K562 (cell line): ENCODE data around the gene PYHIN1. TPM values are rescaled to one million over a fixed set of nuclear protein-coding genes. Genes with fewer than 3 reads are reported as not detected.

ENCODE experiments used
- ATAC-seq: fragments of 200-7000 bp; cut with Tn5 transposase; 3 replicates; pipeline ENCODE4 v1.9.1; 2020; ENCODE audit warnings: moderate library complexity
- BruUV-seq: library from RNA; stranded (reverse); fragments of 400-500 nt; replicated peaks from 2 replicates; lab custom pipeline; 2021; lab: Mats Ljungman, UMichigan
- CTCF ChIA-PET: fragments of 300-600 bp; formaldehyde crosslinking; extraction: SDS; loops from one replicate; lab custom pipeline; 2021; ENCODE audit warnings: low intra/inter-chr PET ratio; lab: Yijun Ruan, JAX
- POLR2A ChIA-PET: fragments of 300-600, 350-650 bp; sonication (Branson Sonifier 250); formaldehyde crosslinking; extraction: SDS; loops from one replicate; lab custom pipeline; 2021; ENCODE audit warnings: antibody characterized with exemption, inconsistent platforms; lab: Yijun Ruan, JAX
- DNase-seq, 4 experiments: peaks; one replicate each; pipeline versions ENCODE4 v3.0.0 to v3.0.0-alpha.2; 2011 to 2018; ENCODE audit warnings: low spot score in 3 of 4, mixed read lengths in 3 of 4; ENCODE audit errors: extremely low read depth in 1 of 4
- FAIRE-seq: peaks from 2 replicates; lab custom pipeline; 2011; peaks lifted over from hg19 to GRCh38; lab: Jason Lieb, UNC
- H2AFZ ChIP-seq: 2 replicates; pipeline ENCODE4 v1.6.0; 2011; ENCODE audit warnings: low read depth, low read length, control low read depth, inconsistent platforms
- H3K27ac ChIP-seq: fragments of 200-600 bp; 3 replicates; pipeline ENCODE4 v1.8.0; 2011; ENCODE audit warnings: low read depth, mild to moderate bottlenecking, control low read depth, inconsistent platforms, low read length, moderate library complexity, mixed read lengths; ENCODE audit errors: extremely low read depth
- H3K27me3 ChIP-seq, 2 experiments: fragments of 300-600 bp in 1 of 2; 2 replicates in 1 of 2; 3 replicates in 1 of 2; pipeline versions ENCODE4 v1.6.0 to v1.8.0; 2011; ENCODE audit warnings: inconsistent platforms in 2 of 2, low read length in 2 of 2, mild to moderate bottlenecking in 1 of 2, mixed read lengths in 1 of 2, moderate library complexity in 1 of 2; ENCODE audit not compliant: control insufficient read depth in 2 of 2, insufficient read depth in 2 of 2
- H3K36me3 ChIP-seq: fragments of 300-600 bp; 3 replicates; pipeline ENCODE4 v1.8.0; 2011; ENCODE audit warnings: mild to moderate bottlenecking, low read length, inconsistent platforms; ENCODE audit not compliant: control insufficient read depth, insufficient read depth
- H3K4me1 ChIP-seq, 2 experiments: fragments of 200-600 bp in 1 of 2; replicated peaks in 1 of 2; 2 replicates in 1 of 2; 3 replicates in 1 of 2; pipeline versions ENCODE4 v1.5.1 to v1.8.0; 2011; ENCODE audit warnings: inconsistent platforms in 2 of 2, low read length in 2 of 2, mild to moderate bottlenecking in 1 of 2, mixed read lengths in 1 of 2, moderate library complexity in 1 of 2; ENCODE audit not compliant: control insufficient read depth in 2 of 2, insufficient read depth in 2 of 2
- H3K4me2 ChIP-seq: 2 replicates; pipeline ENCODE4 v1.6.1; 2011; ENCODE audit warnings: low read length, control low read depth, inconsistent platforms, mixed read lengths; ENCODE audit not compliant: insufficient read depth
- H3K4me3 ChIP-seq: fragments of 200-600 bp; sonication (generic), shearing (Covaris generic); 2 replicates; pipeline ENCODE4 v1.5.1; 2016; ENCODE audit warnings: control low read depth, inconsistent platforms
- H3K79me2 ChIP-seq: fragments of 200-600 bp; 3 replicates; pipeline ENCODE4 v1.8.0; 2011; ENCODE audit warnings: low read length, inconsistent platforms; ENCODE audit not compliant: control insufficient read depth, insufficient read depth
- H3K9ac ChIP-seq, 2 experiments: 2 replicates each; pipeline versions ENCODE4 v1.6.0 to v1.6.1; 2011; ENCODE audit warnings: low read depth in 2 of 2, low read length in 2 of 2, control low read depth in 1 of 2, inconsistent platforms in 1 of 2, mild to moderate bottlenecking in 1 of 2, mixed read lengths in 1 of 2; ENCODE audit not compliant: insufficient read depth in 1 of 2
- H3K9me1 ChIP-seq: one replicate; pipeline ENCODE4 v1.6.0; 2011; ENCODE audit warnings: inconsistent platforms, mild to moderate bottlenecking, low read length, moderate library complexity; ENCODE audit not compliant: control insufficient read depth, insufficient read depth
- H3K9me3 ChIP-seq: replicated peaks from 2 replicates; pipeline ENCODE4 v1.5.1; 2011; ENCODE audit warnings: low read depth, low read length, inconsistent platforms; ENCODE audit not compliant: control insufficient read depth, insufficient read depth
- H4K20me1 ChIP-seq: replicated peaks from 2 replicates; pipeline ENCODE4 v1.6.1; 2011; ENCODE audit warnings: low read length, inconsistent platforms, mixed read lengths; ENCODE audit not compliant: control insufficient read depth, insufficient read depth
- ADNP ChIP-seq: fragments of 200-800 bp; sonication (Bioruptor generic); IDR thresholded peaks from 2 replicates; pipeline ENCODE4 v1.6.1; 2016; ENCODE audit warnings: missing genetic modification characterization, missing compliant biosample characterization
- BHLHE40 ChIP-seq: IDR thresholded peaks from 2 replicates; pipeline ENCODE4 v1.6.1; 2011; ENCODE audit warnings: low read length, improper control_type of control experiment
- CREB1 ChIP-seq, 2 experiments: sonication (generic) in 1 of 2; formaldehyde crosslinking in 1 of 2; IDR thresholded peaks; 2 replicates each; pipeline versions ENCODE4 v1.6.1 to v1.8.0; 2012 to 2022; ENCODE audit warnings: inconsistent platforms in 1 of 2, mild to moderate bottlenecking in 1 of 2, missing genetic modification reagents in 1 of 2, moderate library complexity in 1 of 2
- HDAC6 ChIP-seq: IDR thresholded peaks from 2 replicates; pipeline ENCODE4 v1.6.1; 2012; ENCODE audit warnings: low read depth, mild to moderate bottlenecking, control low read depth, inconsistent platforms, low read length, moderate library complexity
- RBM34 ChIP-seq: fragments of 200-400 bp; formaldehyde crosslinking; IDR thresholded peaks from 2 replicates; pipeline ENCODE4 v1.6.1; 2018; ENCODE audit warnings: low read length, borderline replicate concordance; ENCODE audit not compliant: insufficient read depth
- SOX6 ChIP-seq: fragments of 450-650 bp; IDR thresholded peaks from 2 replicates; pipeline ENCODE4 v1.6.1; 2014; ENCODE audit warnings: mild to moderate bottlenecking
- SREBF2 ChIP-seq: sonication (generic); formaldehyde crosslinking; IDR thresholded peaks from 2 replicates; pipeline ENCODE4 v1.4.0; 2020; ENCODE audit warnings: mild to moderate bottlenecking, missing genetic modification reagents
- XRCC3 ChIP-seq: fragments of 450-650 bp; IDR thresholded peaks from 2 replicates; pipeline ENCODE4 v1.6.1; 2017; ENCODE audit warnings: mild to moderate bottlenecking, moderate library complexity
- ZNF324 ChIP-seq: fragments of 250-450 bp; sonication (Bioruptor Pico); IDR thresholded peaks from 2 replicates; pipeline ENCODE4 v1.4.0; 2020; ENCODE audit warnings: mild to moderate bottlenecking
- ZNF408 ChIP-seq: fragments of 250-450 bp; sonication (Bioruptor Pico); IDR thresholded peaks from 2 replicates; pipeline ENCODE4 v1.4.0; 2020; ENCODE audit warnings: low read depth, mild to moderate bottlenecking, moderate library complexity
- WGBS: fragments of 100-300 bp; shearing (Covaris generic); methylation state at CpG from one replicate; pipeline ENCODE4 v1.1.6; 2016; ENCODE audit warnings: low coverage, mixed read lengths; ENCODE audit not compliant: insufficient coverage; ENCODE audit errors: missing lambda C conversion rate; 5-methylcytosine and 5-hydroxymethylcytosine counted together
- in situ Hi-C: fragments of 300-500 bp; cut with MboI; formaldehyde crosslinking; loops from 4 replicates; pipeline ENCODE4 v1.15.0; 2018; ENCODE audit warnings: inconsistent platforms, mixed read lengths
- intact Hi-C: fragments of 100-400 bp; cut with micrococcal nuclease; formaldehyde crosslinking; loops from 2 replicates; pipeline ENCODE4 v1.14.2; 2022
- polyA plus RNA-seq, 8 experiments: library from polyadenylated mRNA; depleted of rRNA in 4 of 8; stranded (reverse) in 5 of 8; unstranded in 3 of 8; fragments of >200 nt; fragmentation: Nextera tagmentation in 2 of 8; fragmentation: Illumina TruSeq in 1 of 8; extraction: Ambion mirVana in 2 of 8; extraction: Trizol in 1 of 8; gene quantifications; 2 replicates each; pipeline versions ENCODE4 v1.2.1 to v1.2.3, GENCODE V29; 2011 to 2014; ENCODE audit warnings: inconsistent platforms in 1 of 8, missing spikeins in 1 of 8
- total RNA-seq, 7 experiments: library from RNA; depleted of rRNA in 6 of 7; stranded (reverse); fragments of >200 nt in 6 of 7; fragmentation: Illumina TruSeq in 2 of 7; extraction: Trizol in 2 of 7; gene quantifications; 2 replicates each; pipeline versions ENCODE4 v1.2.1 to v1.2.3, GENCODE V29; 2011 to 2021; ENCODE audit warnings: low replicate concordance in 1 of 7
- TF ChIP-seq, protein P1 (sequence below): fragments of 450-650 bp; formaldehyde crosslinking; IDR thresholded peaks from 2 replicates; pipeline ENCODE4 v1.4.0; 2020; ENCODE audit warnings: mild to moderate bottlenecking, mixed read lengths

Gene PYHIN1
- total and polyA plus RNA-seq, 9 of the 15 experiments (the other 6 are each of a cell fraction or from before 2014, with no cell fraction given), result not detected

GRCh38 chr1:158983235-158983634 lies 51.9 kb downstream of the PYHIN1 start:
- no peak overlapping the region for H3K4me3 ChIP-seq
- intact Hi-C loops (no loop called here), in situ Hi-C loops (no loop called here)
- no peak overlapping the region for H3K9ac ChIP-seq
- DNase-seq, result no peak
- no peak for FAIRE-seq
- no peaks in the 10 kb centered on the region for H3K9me1 ChIP-seq
- H3K4me2 ChIP-seq, result no peak overlapping the region
- H3K4me1 ChIP-seq, result no peaks in the 10 kb centered on the region
- no peak overlapping the region for H3K27ac ChIP-seq
- TF ChIP-seq, protein P1, sequence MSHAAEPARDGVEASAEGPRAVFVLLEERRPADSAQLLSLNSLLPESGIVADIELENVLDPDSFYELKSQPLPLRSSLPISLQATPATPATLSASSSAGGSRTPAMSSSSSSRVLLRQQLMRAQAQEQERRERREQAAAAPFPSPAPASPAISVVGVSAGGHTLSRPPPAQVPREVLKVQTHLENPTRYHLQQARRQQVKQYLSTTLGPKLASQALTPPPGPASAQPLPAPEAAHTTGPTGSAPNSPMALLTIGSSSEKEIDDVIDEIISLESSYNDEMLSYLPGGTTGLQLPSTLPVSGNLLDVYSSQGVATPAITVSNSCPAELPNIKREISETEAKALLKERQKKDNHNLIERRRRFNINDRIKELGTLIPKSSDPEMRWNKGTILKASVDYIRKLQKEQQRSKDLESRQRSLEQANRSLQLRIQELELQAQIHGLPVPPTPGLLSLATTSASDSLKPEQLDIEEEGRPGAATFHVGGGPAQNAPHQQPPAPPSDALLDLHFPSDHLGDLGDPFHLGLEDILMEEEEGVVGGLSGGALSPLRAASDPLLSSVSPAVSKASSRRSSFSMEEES, result peak; percentile 89
- TF ChIP-seq RBM34 (no peak), XRCC3 (no peak), ZNF324 (CRISPR knock-in tag) (peak; percentile 67; the same call in 1 of the 2 replicates)
- H2AFZ ChIP-seq, result no peak overlapping the region
- no peaks in the 10 kb centered on the region for H4K20me1 ChIP-seq
- H3K9me3 ChIP-seq, result no peaks in the 10 kb centered on the region
- no peak for ATAC-seq
- ChIA-PET POLR2A (no interaction called here), CTCF (no interaction called here)
- no peaks in the 10 kb centered on the region for H3K27me3 ChIP-seq
- H3K79me2 ChIP-seq, result no peaks in the 10 kb centered on the region
- no peaks in the 10 kb centered on the region for H3K36me3 ChIP-seq
- 10% methylated on average over 2 of the region's 2 CpGs for WGBS
- no TSS peak for BruUV-seq

GRCh38 chr1:158984386-158984785 lies 53.0 kb downstream of the PYHIN1 start:
- ChIA-PET CTCF (no interaction called here), POLR2A (no interaction called here)
- Histone ChIP-seq H3K27me3 (no peaks in the 10 kb centered on the region), H3K4me2 (no peak overlapping the region), H3K4me3 (no peak overlapping the region), H3K9ac (no peak overlapping the region), H3K9me1 (no peaks in the 10 kb centered on the region), H3K27ac (no peak overlapping the region), H3K4me1 (no peaks in the 10 kb centered on the region), H4K20me1 (no peaks in the 10 kb centered on the region), H2AFZ (no peak overlapping the region), H3K79me2 (no peaks in the 10 kb centered on the region), H3K9me3 (no peaks in the 10 kb centered on the region), H3K36me3 (no peaks in the 10 kb centered on the region)
- no peak for TF ChIP-seq ADNP (tag)
- no peak for TF ChIP-seq BHLHE40
- TF ChIP-seq SOX6, result no peak
- no peak for TF ChIP-seq SREBF2 (CRISPR knock-in tag)
- no peak for TF ChIP-seq ZNF408 (CRISPR knock-in tag)
- no peak for TF ChIP-seq CREB1 (IDR thresholded peaks at IDR 0.05)
- no peak for TF ChIP-seq CREB1 (CRISPR knock-in tag; IDR thresholded peaks at IDR 0.05)
- no peak for TF ChIP-seq HDAC6
- no peak for FAIRE-seq
- no peak for DNase-seq
- intact Hi-C loops (no loop called here), in situ Hi-C loops (no loop called here)
- no TSS peak for BruUV-seq
- no peak for ATAC-seq
